Heart left ventricle (tissue), 13 donors: Measurements from ENCODE around the gene AMBN.

ENCODE experiments used
- POLR2A ChIP-seq, 2 donors: fragments of 450-650 bp; IDR thresholded peaks; one replicate each; pipeline ENCODE4 v1.6.1; 2017; ENCODE audit warnings: antibody characterized with exemption in 2 of 2, mild to moderate bottlenecking in 2 of 2, moderate library complexity in 2 of 2
- TF ChIP-seq, protein P1 (sequence below), 12 donors: fragments of 200-600 bp; sonication (generic) in 4 of 12; IDR thresholded peaks; one replicate each; pipeline versions ENCODE4 v1.5.0 to v1.8.0; 2018 to 2022; ENCODE audit warnings: antibody characterized with exemption in 12 of 12, mild to moderate bottlenecking in 5 of 12
- donor health status: ischemic (EF 13 %, LVEDD 7.1; RV severe dilation, severe dysfunction).
- donor health status: DM: no; HTN: yes; CAD: no.
- donor health status: DM: no; HTN: no; CAD: no.
- donor health status: ischemic (EF 25% LVEDD 6.9; RV normal size, moderate dysfunction).
- donor health status: ischemic (EF 25% LVEDD 5.7; RV mildly dilated, moderate dysfunction).
- donor health status: ischemic (EF 35%, LVEDD 5.7; RV mildly dilated, moderate dysfunction).
- donor health status: nonischemic (EF 11% LVEDD 7.7; RV severe dilation, severe dysfunction).
- donor health status: DM: yes; HTN: yes; CAD: no.
- donor health status: PGD.
- donor health status: ischemic (EF 29% LVEDD 5.4; RV normal size, mild dysfunction).
- donor health status: nonischemic (EF 23%, LVEDD 6.1; RV moderate dilation, normal function).

DNA sequence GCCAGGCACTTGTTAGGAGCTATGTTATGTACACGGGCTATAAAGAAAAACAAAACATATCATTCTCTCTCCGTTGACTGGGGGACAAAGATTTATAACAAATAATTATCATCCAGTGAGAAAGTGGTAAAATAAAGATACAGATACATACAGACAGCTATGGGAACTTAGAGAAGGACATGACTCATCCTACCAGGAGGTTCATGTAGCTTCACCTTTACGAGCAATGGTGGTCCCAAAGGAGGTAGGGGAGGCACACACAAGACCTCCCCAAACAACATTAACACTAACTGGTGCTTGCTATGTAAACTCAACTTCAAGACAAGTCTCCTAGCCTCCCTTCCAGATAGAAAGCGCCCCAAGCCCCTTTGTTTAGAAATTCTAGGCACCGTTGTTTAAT, 8.9 kb downstream of the AMBN start:
- TF ChIP-seq, protein P1, sequence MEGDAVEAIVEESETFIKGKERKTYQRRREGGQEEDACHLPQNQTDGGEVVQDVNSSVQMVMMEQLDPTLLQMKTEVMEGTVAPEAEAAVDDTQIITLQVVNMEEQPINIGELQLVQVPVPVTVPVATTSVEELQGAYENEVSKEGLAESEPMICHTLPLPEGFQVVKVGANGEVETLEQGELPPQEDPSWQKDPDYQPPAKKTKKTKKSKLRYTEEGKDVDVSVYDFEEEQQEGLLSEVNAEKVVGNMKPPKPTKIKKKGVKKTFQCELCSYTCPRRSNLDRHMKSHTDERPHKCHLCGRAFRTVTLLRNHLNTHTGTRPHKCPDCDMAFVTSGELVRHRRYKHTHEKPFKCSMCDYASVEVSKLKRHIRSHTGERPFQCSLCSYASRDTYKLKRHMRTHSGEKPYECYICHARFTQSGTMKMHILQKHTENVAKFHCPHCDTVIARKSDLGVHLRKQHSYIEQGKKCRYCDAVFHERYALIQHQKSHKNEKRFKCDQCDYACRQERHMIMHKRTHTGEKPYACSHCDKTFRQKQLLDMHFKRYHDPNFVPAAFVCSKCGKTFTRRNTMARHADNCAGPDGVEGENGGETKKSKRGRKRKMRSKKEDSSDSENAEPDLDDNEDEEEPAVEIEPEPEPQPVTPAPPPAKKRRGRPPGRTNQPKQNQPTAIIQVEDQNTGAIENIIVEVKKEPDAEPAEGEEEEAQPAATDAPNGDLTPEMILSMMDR (IDR thresholded peaks at IDR 0.05) = no peak
- no peak for TF ChIP-seq POLR2A (IDR thresholded peaks at IDR 0.05)
